Inferior parietal cortex (tissue), 1 donor: Measurements from ENCODE around the gene ATAD1.

Experiments
- DNase-seq: peaks from one replicate; pipeline ENCODE4 v3.0.0-alpha.2; 2016; ENCODE audit errors: extremely low spot score

ATAD1 gene

GRCh38 chr10:87715552-87716347 is 102.3 kb downstream of the ATAD1 start:
- DNase-seq, result no peak

GRCh38 chr10:87713707-87714106 is 104.3 kb downstream of the ATAD1 start:
- no peak for DNase-seq

- no peak for DNase-seq
These were observed 105.0 kb downstream of the ATAD1 start for GRCh38 chr10:87712913-87713616.

- no peak for DNase-seq
These were observed 110.8 kb downstream of the ATAD1 start for GRCh38 chr10:87707254-87707653.

- no peak for DNase-seq
These were observed 111.3 kb downstream of the ATAD1 start for GRCh38 chr10:87706731-87707130.

GRCh38 chr10:87705339-87705738 is 112.7 kb downstream of the ATAD1 start:
- DNase-seq, result no peak

GRCh38 chr10:87703771-87704170 is 114.3 kb downstream of the ATAD1 start:
- no peak for DNase-seq

- no peak for DNase-seq
These were observed 115.1 kb downstream of the ATAD1 start for GRCh38 chr10:87702973-87703294.

- no peak for DNase-seq
These were observed 115.6 kb downstream of the ATAD1 start for GRCh38 chr10:87702260-87702972.
